Tracheal epithelial cell (primary cell): ENCODE measurements around the gene SLC22A12. TPM values are rescaled to one million over a fixed set of nuclear protein-coding genes. Genes with fewer than 3 reads are reported as not detected.

ENCODE experiments used
- total RNA-seq: library from RNA; depleted of rRNA; stranded (reverse); fragments of >200 nt; gene quantifications from 2 replicates; pipeline ENCODE4 v1.2.1, GENCODE V29; 2014

Gene SLC22A12
- total RNA-seq, result not detected in 2 replicates

DNA sequence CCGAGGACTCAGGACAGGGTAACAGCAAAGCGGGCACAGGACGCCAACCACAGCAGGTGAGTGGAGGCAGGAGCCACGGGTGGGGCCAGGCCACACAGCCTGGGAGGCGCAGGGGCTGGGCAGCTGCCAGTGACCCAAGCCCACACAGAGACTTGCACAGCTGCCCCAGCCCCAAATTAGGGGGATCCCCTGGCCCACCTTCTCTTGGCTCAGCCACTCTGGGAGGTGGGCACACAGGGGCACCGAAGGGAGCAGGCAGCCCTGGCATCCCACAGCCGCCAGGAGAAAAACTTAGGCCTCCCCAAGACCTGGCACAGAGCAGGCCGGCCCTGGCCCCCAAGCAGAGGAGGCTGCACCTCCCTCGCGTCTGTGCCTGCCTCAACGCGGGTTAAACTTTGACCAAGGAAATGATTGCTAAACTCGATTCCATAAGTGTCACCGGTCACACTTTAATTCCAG is at the start of gene SLC22A12:
Gene SLC22A12, plus strand, starts transcription at position 458 of the 459 bp plus-strand sequence. CDS start 337 bp downstream, outside the sequence.

Other genes with a start within 250 kb of the SLC22A12 start
- 54.9 and 61.6 TPM in 2 replicates for gene RPS6KA4, start 232.1 kb upstream of the SLC22A12 start, total RNA-seq
- gene SLC22A11, start 35.3 kb upstream of the SLC22A12 start, total RNA-seq, result under 0.01 TPM in 1 of 2 replicates, not detected in the other
- not detected in 2 replicates for gene NRXN2, start 132.0 kb downstream of the SLC22A12 start, total RNA-seq
- gene RASGRP2, start 152.9 kb downstream of the SLC22A12 start, total RNA-seq, result 0.48 TPM in 1 of 2 replicates, not detected in the other
- 0.21 TPM in 1 of 2 replicates, not detected in the other for gene PYGM, start 168.8 kb downstream of the SLC22A12 start, total RNA-seq
- 34.1 and 35.7 TPM in 2 replicates for gene SF1, start 187.3 kb downstream of the SLC22A12 start, total RNA-seq
- 14.7 and 16.0 TPM in 2 replicates for gene MAP4K2, start 212.0 kb downstream of the SLC22A12 start, total RNA-seq
- gene MEN1, start 219.3 kb downstream of the SLC22A12 start, total RNA-seq, result 11.6 and 12.8 TPM in 2 replicates